D721Med (cell line): ENCODE results near the gene PAX8.

ENCODE experiments used
- DNase-seq: peaks from one replicate; pipeline ENCODE4 v3.0.0; 2011; ENCODE audit warnings: low spot score; ENCODE audit not compliant: insufficient read length
- FAIRE-seq: peaks from 2 replicates; lab custom pipeline; 2011; peaks lifted over from hg19 to GRCh38; lab: Jason Lieb, UNC
- CTCF ChIP-seq: IDR thresholded peaks from 2 replicates; pipeline ENCODE4 v1.5.1; 2012; ENCODE audit warnings: mild to moderate bottlenecking, control low read depth; ENCODE audit not compliant: insufficient read depth; ENCODE audit errors: missing control alignments

Gene PAX8

DNA sequence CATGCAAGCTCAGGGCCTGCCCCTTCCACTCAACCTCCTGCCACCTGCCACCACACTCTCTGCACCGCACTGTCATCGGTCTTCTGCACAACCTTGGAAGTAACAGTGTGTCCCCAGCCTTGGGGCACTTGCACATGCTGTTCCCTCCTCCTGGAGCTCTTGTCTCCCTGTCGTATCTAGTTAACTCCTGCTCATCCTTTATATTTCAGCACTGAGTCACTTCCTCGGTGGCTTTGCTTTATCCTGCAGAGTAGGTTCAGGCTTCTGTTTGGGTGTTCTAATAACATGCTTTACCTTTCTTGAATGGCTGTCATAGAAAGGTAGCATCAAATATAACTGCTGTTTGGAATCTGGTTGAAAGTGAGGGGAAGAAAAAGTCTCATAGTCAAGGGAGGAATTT, 25.3 kb downstream of the PAX8 start:
- FAIRE-seq = no peak
- no peak for DNase-seq
- no peak for TF ChIP-seq CTCF

- DNase-seq (no peak), FAIRE-seq (no peak)
- TF ChIP-seq CTCF = no peak
Observed at GRCh38 chr2:113252047-113252590, 26.6 kb downstream of the PAX8 start.

DNA sequence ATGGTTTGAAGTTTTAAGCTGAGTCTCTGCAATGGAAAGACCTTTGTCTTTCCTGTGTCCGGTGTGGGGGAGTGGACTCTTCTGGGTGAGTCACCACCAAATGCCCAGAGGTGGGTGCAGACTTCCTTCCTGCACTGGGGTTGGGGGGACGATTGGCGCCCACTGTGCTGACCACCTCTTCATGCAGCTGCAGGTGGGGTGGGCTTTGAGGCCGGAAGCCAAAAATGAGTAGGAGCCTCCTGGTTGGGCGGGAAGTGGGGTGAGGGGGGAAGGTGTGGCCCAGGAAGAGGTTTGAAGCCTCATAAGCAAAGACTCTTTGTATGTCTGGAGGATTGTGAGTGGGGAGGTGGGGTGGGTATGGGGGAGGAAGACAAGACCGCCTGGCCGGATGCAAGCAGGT, 27.6 kb downstream of the PAX8 start:
- no peak for TF ChIP-seq CTCF
- FAIRE-seq (no peak), DNase-seq (no peak)

DNA sequence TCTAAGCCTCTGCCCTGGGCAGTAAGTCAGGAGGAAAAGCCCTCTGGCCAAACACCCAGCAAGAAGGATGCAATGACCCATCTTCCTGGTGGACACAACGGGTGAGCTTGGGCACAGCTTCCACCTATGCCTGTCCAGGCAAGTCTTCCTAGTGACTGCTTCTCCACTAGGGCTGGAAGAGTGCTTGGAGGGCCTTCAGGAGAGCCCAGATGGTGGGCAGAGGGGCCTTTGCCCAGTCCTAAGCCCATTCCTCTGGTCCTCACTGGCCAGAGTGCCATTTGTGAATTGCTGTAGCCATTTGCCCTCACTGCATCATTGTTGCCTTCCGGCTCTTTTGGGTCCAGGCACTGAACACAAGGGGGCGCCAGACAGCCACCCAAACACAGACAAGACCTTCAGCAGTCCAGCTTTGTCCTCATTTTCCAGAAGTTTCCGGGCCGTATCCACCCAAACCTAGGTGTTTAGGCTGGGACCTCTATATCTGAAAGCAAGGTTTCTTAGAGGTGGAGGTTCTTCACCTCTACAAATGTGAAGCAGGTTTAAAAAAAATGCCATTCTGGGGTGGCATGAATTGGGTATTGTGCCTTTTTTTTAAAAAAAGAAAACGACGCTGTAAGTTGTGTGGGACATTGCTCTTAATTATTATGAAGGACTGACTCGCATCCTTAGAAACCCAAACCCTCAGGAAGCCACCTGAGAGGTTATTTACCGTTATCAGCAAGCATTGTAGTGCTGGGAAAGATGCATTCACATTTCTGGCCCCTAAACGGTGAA, 29.5 kb downstream of the PAX8 start:
- peak; percentile 64 for DNase-seq
- peak; percentile 92 for TF ChIP-seq CTCF
- FAIRE-seq = no peak

GRCh38 chr2:113246606-113247005, 32.1 kb downstream of the PAX8 start:
- FAIRE-seq (no peak), DNase-seq (no peak)
- no peak for TF ChIP-seq CTCF

DNA sequence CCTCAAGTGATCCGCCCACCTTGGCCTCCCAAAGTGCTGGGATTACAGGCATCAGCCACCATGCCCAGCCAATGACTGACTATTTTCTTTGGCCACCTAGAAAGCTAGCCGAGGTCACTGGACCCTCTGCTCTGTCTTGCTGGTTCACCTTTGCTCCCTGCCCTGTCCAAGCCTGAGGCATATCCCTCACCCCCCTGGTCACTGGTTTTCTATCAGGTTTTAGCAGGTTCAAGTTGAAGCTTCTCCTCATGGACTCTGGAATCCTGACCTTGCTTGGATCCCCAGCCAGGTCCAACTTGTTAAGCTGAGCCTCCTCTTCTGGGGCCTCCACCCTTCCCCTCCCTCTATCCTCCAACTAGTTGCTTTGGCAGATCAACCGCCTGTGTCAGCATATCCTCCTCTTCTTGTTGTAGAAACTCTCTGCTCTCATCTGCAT, 33.4 kb downstream of the PAX8 start:
- FAIRE-seq (no peak), DNase-seq (no peak)
- no peak for TF ChIP-seq CTCF

DNA sequence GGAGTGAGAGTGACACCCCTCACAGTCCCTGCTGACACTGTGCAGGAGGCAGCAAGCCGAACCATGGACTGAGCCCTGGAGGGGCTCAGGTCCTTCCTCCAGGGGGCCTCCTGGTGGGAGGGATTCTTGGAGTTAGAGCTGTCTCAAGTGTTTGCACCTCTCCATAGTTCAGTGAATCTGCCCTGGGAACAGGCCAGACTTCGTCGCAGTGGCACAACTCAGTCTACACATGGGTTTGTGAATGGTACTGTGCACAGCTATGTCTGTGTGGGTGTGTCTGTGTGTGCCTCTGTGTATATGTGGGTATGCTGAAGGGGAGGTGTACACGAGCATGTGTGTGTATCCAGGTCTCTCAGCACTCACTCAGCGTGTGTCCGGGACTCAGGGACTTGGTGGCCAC, 36.4 kb downstream of the PAX8 start:
- DNase-seq = no peak
- no peak for TF ChIP-seq CTCF
- FAIRE-seq = no peak
